Ramos (cell line): Measurements from ENCODE around the gene YKT6.

ENCODE experiments used
- in situ Hi-C: fragments of 300-500 bp; cut with MboI; formaldehyde crosslinking; loops from one replicate; pipeline ENCODE4 v1.14.3; 2022; ENCODE audit warnings: low sequenced_read_pairs; ENCODE audit not compliant: unreplicated experiment

The YKT6 gene

GRCh38 chr7:44200699-44201461 is at the start of gene YKT6:
Gene YKT6 (plus strand): TSS chr7:44200978. CDS start chr7:44201136, 158 bp downstream.
- in situ Hi-C loops, result no loop called here

- in situ Hi-C loops, result no loop called here
These were observed 48.8 kb upstream of the YKT6 start for GRCh38 chr7:44151956-44152355.

GRCh38 chr7:44152971-44153947 is 47.5 kb upstream of the YKT6 start:
- in situ Hi-C loops, result no loop called here

- in situ Hi-C loops, result no loop called here
These were observed 46.8 kb upstream of the YKT6 start for GRCh38 chr7:44153948-44154335.

GRCh38 chr7:44154703-44155102 is 46.1 kb upstream of the YKT6 start:
- in situ Hi-C loops, result no loop called here

- in situ Hi-C loops, result no loop called here
These were observed 45.3 kb upstream of the YKT6 start for GRCh38 chr7:44155191-44156185.

- in situ Hi-C loops, result no loop called here
These were observed 44.2 kb upstream of the YKT6 start for GRCh38 chr7:44156453-44157010.

GRCh38 chr7:44157116-44158080 is 43.4 kb upstream of the YKT6 start:
- in situ Hi-C loops, result no loop called here

- in situ Hi-C loops, result no loop called here
These were observed 42.5 kb upstream of the YKT6 start for GRCh38 chr7:44158096-44158872.

- in situ Hi-C loops, result no loop called here
These were observed 41.7 kb upstream of the YKT6 start for GRCh38 chr7:44158873-44159631.

GRCh38 chr7:44159824-44160630 is 40.8 kb upstream of the YKT6 start:
- in situ Hi-C loops, result no loop called here

GRCh38 chr7:44161371-44161770 is 39.4 kb upstream of the YKT6 start:
- in situ Hi-C loops, result no loop called here

GRCh38 chr7:44162179-44162578 is 38.6 kb upstream of the YKT6 start:
- in situ Hi-C loops, result no loop called here

- in situ Hi-C loops, result no loop called here
These were observed 37.9 kb upstream of the YKT6 start for GRCh38 chr7:44162785-44163395.

- in situ Hi-C loops, result no loop called here
These were observed 37.2 kb upstream of the YKT6 start for GRCh38 chr7:44163591-44163990.

GRCh38 chr7:44167920-44168319 is 32.9 kb upstream of the YKT6 start:
- in situ Hi-C loops, result no loop called here
